Mammary epithelial cell (primary cell): ENCODE measurements around the gene FGF14.

Experiments
- EZH2 ChIP-seq: IDR thresholded peaks from 2 replicates; pipeline ENCODE4 v1.6.1; 2012; ENCODE audit warnings: low read length, inconsistent platforms, borderline replicate concordance
- TF ChIP-seq, protein P1 (sequence below), 2 donors: IDR thresholded peaks in 1 of 2; conservative IDR thresholded peaks in 1 of 2; 2 replicates each; pipeline ENCODE4 v1.5.1; 2011 to 2012; ENCODE audit warnings: inconsistent platforms in 2 of 2, low read length in 2 of 2, mild to moderate bottlenecking in 2 of 2, control low read depth in 1 of 2, low read depth in 1 of 2; ENCODE audit not compliant: insufficient read depth in 1 of 2; ENCODE audit errors: extremely low read depth in 1 of 2

DNA sequence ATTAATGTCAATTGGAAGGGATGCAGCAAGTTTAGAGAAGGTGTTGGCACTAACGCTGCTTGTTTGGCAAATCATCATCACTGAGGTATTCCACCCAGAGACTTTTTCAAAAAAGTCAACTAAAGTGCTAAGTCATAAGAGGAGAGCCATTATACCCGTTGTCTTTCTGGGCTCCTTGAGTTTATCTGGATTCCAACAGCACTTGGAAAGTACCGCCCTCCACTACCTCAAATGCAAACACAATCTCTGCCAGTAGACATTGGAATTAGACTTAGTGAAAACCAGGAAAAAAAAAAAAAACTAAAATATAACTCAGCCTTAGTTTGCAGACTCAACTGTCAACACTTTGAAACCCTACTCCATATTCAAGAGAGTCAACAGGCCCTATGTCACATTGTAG lies 683.4 kb downstream of the FGF14 start:
- TF ChIP-seq, protein P1, sequence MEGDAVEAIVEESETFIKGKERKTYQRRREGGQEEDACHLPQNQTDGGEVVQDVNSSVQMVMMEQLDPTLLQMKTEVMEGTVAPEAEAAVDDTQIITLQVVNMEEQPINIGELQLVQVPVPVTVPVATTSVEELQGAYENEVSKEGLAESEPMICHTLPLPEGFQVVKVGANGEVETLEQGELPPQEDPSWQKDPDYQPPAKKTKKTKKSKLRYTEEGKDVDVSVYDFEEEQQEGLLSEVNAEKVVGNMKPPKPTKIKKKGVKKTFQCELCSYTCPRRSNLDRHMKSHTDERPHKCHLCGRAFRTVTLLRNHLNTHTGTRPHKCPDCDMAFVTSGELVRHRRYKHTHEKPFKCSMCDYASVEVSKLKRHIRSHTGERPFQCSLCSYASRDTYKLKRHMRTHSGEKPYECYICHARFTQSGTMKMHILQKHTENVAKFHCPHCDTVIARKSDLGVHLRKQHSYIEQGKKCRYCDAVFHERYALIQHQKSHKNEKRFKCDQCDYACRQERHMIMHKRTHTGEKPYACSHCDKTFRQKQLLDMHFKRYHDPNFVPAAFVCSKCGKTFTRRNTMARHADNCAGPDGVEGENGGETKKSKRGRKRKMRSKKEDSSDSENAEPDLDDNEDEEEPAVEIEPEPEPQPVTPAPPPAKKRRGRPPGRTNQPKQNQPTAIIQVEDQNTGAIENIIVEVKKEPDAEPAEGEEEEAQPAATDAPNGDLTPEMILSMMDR (conservative IDR thresholded peaks at IDR 0.05 in 1 of 2, IDR thresholded peaks at IDR 0.05 in 1 of 2; ENCODE audit: extremely low read depth in 1 of 2, insufficient read depth in 1 of 2, low read depth in 1 of 2, low read length in 2 of 2) = no peak
- no peak for TF ChIP-seq EZH2
